ENCODE results near the gene SERPINE1.
"Not testable (repeated sequence)": the region's sequence is repeated elsewhere in the genome, so short reads cannot be mapped to it uniquely, and the experiment has no call there.

SERPINE1 gene

DNA sequence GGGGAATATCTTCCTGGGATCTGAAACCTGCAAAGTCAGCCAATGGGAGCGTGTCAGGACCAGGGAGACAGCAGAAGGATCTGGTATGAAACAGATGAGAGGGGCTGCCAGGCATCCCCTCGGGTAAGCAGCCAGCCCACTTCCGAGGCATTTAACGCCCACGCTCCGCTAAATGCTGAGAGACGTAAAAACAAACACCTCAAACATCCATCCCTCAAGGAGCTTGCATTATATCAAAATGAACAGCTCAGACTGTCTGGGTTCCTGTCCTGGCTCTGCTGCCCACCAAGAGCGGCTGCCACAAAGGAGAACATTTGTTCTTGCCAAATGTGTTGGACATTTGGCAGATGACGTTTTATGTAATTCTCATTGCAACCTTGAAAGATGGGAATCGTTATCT, 7.0 kb upstream of the SERPINE1 start:
- no peaks in the 10 kb centered on the region for H3K27me3 ChIP-seq (ENCODE audit: low read length)
- H3K36me3 ChIP-seq (ENCODE audit: low read length) = no peaks in the 10 kb centered on the region
- H3K79me2 ChIP-seq (ENCODE audit: insufficient read depth, low read length) = no peaks in the 10 kb centered on the region
- no peak overlapping the region for H3K4me3 ChIP-seq (ENCODE audit: insufficient read depth, low read length, poor library complexity, severe bottlenecking)
- H3K9ac ChIP-seq (ENCODE audit: low read length) = no peak overlapping the region
- no peaks in the 10 kb centered on the region for H3K9me2 ChIP-seq (replicated peaks; ENCODE audit: insufficient read depth, low read length)
- H2AFZ ChIP-seq (ENCODE audit: low read depth, low read length, severe bottlenecking) = no peak overlapping the region
- H4K20me1 ChIP-seq (ENCODE audit: low read depth, low read length) = no peaks in the 10 kb centered on the region
- H3K4me2 ChIP-seq (ENCODE audit: low read depth, low read length, poor library complexity, severe bottlenecking) = no peak overlapping the region
- H3K27ac ChIP-seq (ENCODE audit: low read depth, low read length) = no peak overlapping the region
- TF ChIP-seq CTCF (IDR thresholded peaks at IDR 0.05; ENCODE audit: insufficient read depth, low read length, poor library complexity, severe bottlenecking) (no peak), EZH2phosphoT487 (conservative IDR thresholded peaks at IDR 0.05; ENCODE audit: low read length) (no peak)
- H3K9me3 ChIP-seq (ENCODE audit: insufficient read depth, low read length) = no peaks in the 10 kb centered on the region
- H3F3A ChIP-seq (ENCODE audit: insufficient read depth) = no peaks in the 10 kb centered on the region

DNA sequence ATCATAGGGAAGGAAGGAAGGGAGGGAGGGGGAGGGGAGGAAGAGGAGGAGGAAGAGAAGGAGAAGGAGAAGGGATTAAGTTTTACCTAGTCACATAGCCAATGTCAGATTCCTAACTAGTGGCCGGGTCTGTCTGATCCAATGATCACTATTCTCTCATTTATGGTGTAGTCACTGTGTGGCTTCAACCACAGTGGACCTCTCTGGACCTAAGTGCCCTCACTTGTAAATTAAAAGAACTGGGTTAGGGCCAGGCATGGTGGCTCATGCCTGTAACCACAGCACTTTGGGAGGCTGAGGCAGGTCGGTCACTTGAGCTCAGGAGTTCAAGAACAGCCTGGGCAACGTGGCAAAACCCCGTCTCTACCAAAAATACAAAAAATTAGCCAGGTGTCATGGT, 6.6 kb upstream of the SERPINE1 start:
- H2AFZ ChIP-seq (ENCODE audit: low read depth, low read length, severe bottlenecking) = no peak overlapping the region
- H3K27me3 ChIP-seq (ENCODE audit: low read length) = no peaks in the 10 kb centered on the region

GRCh38 chr7:101121631-101121990, 5.3 kb upstream of the SERPINE1 start:
- H3K9ac ChIP-seq (ENCODE audit: low read length); H3K9me3 ChIP-seq (ENCODE audit: insufficient read depth, low read length); H3K4me3 ChIP-seq (ENCODE audit: insufficient read depth, low read length, poor library complexity, severe bottlenecking); H3K4me2 ChIP-seq (ENCODE audit: low read depth, low read length, poor library complexity, severe bottlenecking); H3K27ac ChIP-seq (ENCODE audit: low read depth, low read length); H3K9me2 ChIP-seq (replicated peaks; ENCODE audit: insufficient read depth, low read length); H4K20me1 ChIP-seq (ENCODE audit: low read depth, low read length); H3K36me3 ChIP-seq (ENCODE audit: low read length); H3F3A ChIP-seq (ENCODE audit: insufficient read depth); H3K79me2 ChIP-seq (ENCODE audit: insufficient read depth, low read length); H3K27me3 ChIP-seq (ENCODE audit: low read length); H2AFZ ChIP-seq (ENCODE audit: low read depth, low read length, severe bottlenecking): not testable (repeated sequence)

More for the DNA sequence above, 6.6 kb upstream of the SERPINE1 start:
- no peak overlapping the region for H3K9ac ChIP-seq (ENCODE audit: low read length)
- H3K9me2 ChIP-seq (replicated peaks; ENCODE audit: insufficient read depth, low read length) = no peaks in the 10 kb centered on the region
- no peaks in the 10 kb centered on the region for H3K79me2 ChIP-seq (ENCODE audit: insufficient read depth, low read length)
- no peak overlapping the region for H3K27ac ChIP-seq (ENCODE audit: low read depth, low read length)
- no peak overlapping the region for H3K4me3 ChIP-seq (ENCODE audit: insufficient read depth, low read length, poor library complexity, severe bottlenecking)
- no peaks in the 10 kb centered on the region for H3K9me3 ChIP-seq (ENCODE audit: insufficient read depth, low read length)
- no peaks in the 10 kb centered on the region for H3K36me3 ChIP-seq (ENCODE audit: low read length)
- H3K4me2 ChIP-seq (ENCODE audit: low read depth, low read length, poor library complexity, severe bottlenecking) = no peak overlapping the region
- H3F3A ChIP-seq (ENCODE audit: insufficient read depth) = no peaks in the 10 kb centered on the region
- no peaks in the 10 kb centered on the region for H4K20me1 ChIP-seq (ENCODE audit: low read depth, low read length)
- TF ChIP-seq CTCF (IDR thresholded peaks at IDR 0.05; ENCODE audit: insufficient read depth, low read length, poor library complexity, severe bottlenecking) = no peak
- no peak for TF ChIP-seq EZH2phosphoT487 (conservative IDR thresholded peaks at IDR 0.05; ENCODE audit: low read length)

DNA sequence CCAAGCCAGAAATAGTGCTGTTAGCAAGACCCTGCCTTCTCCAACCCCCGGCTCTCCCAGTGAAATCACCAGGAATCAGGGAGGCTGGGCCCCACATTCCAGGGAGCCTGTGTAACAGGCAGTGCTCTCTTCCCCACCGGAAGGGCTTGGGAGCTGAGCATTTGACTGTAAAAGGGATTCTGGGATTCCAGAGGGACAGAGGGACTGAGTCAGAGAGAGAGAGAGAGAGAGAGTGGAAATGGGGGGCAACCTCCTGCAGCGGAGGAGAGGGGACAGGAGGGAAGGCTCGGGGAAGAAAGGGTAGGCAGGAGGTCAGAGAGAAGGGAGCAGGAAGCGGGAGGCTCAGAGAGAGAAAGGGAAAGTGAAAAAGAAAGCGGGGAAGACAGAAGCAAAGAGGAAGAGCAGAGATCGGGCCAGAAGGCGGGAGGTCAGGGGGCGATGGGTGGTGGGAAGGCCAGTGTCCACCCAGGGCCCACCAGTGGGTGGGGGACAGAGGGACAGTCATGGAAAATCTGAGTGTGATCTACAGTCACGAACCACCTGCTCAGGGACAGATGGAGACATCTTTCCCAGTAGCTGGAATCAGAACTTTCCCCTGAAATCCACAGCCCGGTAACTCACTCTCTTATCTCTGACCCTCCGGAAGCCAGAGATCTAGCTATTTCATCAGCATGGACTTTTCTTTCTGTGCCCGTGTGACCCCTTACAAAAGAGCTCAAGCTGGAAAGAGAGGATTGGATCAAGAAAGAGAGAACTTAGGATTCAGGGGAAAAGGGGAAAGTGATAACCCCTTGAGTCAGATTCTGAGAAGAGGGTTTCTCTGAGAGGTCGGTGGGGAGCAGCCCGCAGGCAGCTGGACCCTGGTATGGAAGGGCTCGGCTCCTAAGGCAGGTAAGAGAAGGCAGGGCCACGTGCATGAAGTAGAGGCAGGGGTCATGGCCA, 4.6 kb upstream of the SERPINE1 start:
- TF ChIP-seq CTCF (IDR thresholded peaks at IDR 0.05; ENCODE audit: insufficient read depth, low read length, poor library complexity, severe bottlenecking) = no peak
- no peak for TF ChIP-seq EZH2phosphoT487 (conservative IDR thresholded peaks at IDR 0.05; ENCODE audit: low read length)
- no peaks in the 10 kb centered on the region for H3K79me2 ChIP-seq (ENCODE audit: insufficient read depth, low read length)
- no peak overlapping the region for H3K9ac ChIP-seq (ENCODE audit: low read length)
- no peaks in the 10 kb centered on the region for H3K9me2 ChIP-seq (replicated peaks; ENCODE audit: insufficient read depth, low read length)
- H4K20me1 ChIP-seq (ENCODE audit: low read depth, low read length) = no peaks in the 10 kb centered on the region
- H3K27ac ChIP-seq (ENCODE audit: low read depth, low read length) = no peak overlapping the region
- no peaks in the 10 kb centered on the region for H3F3A ChIP-seq (ENCODE audit: insufficient read depth)
- H3K36me3 ChIP-seq (ENCODE audit: low read length) = no peaks in the 10 kb centered on the region
- no peak overlapping the region for H2AFZ ChIP-seq (ENCODE audit: low read depth, low read length, severe bottlenecking)
- no peaks in the 10 kb centered on the region for H3K9me3 ChIP-seq (ENCODE audit: insufficient read depth, low read length)
- H3K4me3 ChIP-seq (ENCODE audit: insufficient read depth, low read length, poor library complexity, severe bottlenecking) = no peak overlapping the region
- H3K27me3 ChIP-seq (ENCODE audit: low read length) = no peaks in the 10 kb centered on the region
- no peak overlapping the region for H3K4me2 ChIP-seq (ENCODE audit: low read depth, low read length, poor library complexity, severe bottlenecking)

Measured in SU-DHL-6 (cell line).